Vagina (tissue), 2 donors: ENCODE results near the gene RHOBTB3. TPM values are rescaled to one million over a fixed set of nuclear protein-coding genes. Genes with fewer than 3 reads are reported as not detected.

ENCODE experiments used
- DNase-seq, 2 donors: peaks; one replicate each; pipeline ENCODE4 v3.0.0-alpha.2; 2017; ENCODE audit errors: extremely low spot score in 2 of 2
- H3K27ac ChIP-seq: fragments of 200-600 bp; sonication (generic); one replicate; pipeline ENCODE4 v1.5.1; 2019
- H3K27me3 ChIP-seq: fragments of 200-600 bp; sonication (generic); one replicate; pipeline ENCODE4 v1.5.1; 2019
- H3K36me3 ChIP-seq, 2 donors: fragments of 200-600 bp; sonication (generic); one replicate each; pipeline ENCODE4 v1.5.1; 2017 to 2019
- H3K4me1 ChIP-seq: fragments of 200-600 bp; sonication (generic); one replicate; pipeline ENCODE4 v1.5.1; 2019
- H3K4me3 ChIP-seq, 2 donors: fragments of 200-600 bp; sonication (generic); 1 replicate in 1 of 2; 2 replicates in 1 of 2; pipeline ENCODE4 v1.5.1; 2016 to 2019
- H3K9me3 ChIP-seq: fragments of 200-600 bp; sonication (generic); one replicate; pipeline ENCODE4 v1.5.1; 2019
- CTCF ChIP-seq, 3 experiments: fragments of 450-650 bp in 2 of 3; fragments of 200-600 bp in 1 of 3; sonication (generic) in 1 of 3; IDR thresholded peaks; one replicate each; pipeline ENCODE4 v1.5.1; 2017 to 2019; ENCODE audit warnings: antibody characterized with exemption in 3 of 3, mild to moderate bottlenecking in 2 of 3, moderate library complexity in 2 of 3
- POLR2A ChIP-seq, 2 donors: fragments of 450-650 bp; IDR thresholded peaks; one replicate each; pipeline ENCODE4 v1.6.1; 2017; ENCODE audit warnings: antibody characterized with exemption in 2 of 2, mild to moderate bottlenecking in 2 of 2, moderate library complexity in 2 of 2
- POLR2AphosphoS5 ChIP-seq, 2 donors: sonication (generic); formaldehyde crosslinking; IDR thresholded peaks; one replicate each; pipeline ENCODE4 v1.9.0; 2017; ENCODE audit warnings: antibody characterized with exemption in 2 of 2, mild to moderate bottlenecking in 2 of 2, low read depth in 1 of 2; ENCODE audit not compliant: insufficient read depth in 1 of 2
- intact Hi-C: fragments of 100-400 bp; cut with DNase I; formaldehyde crosslinking; loops from one replicate; pipeline ENCODE4 v1.15.1; 2023
- total RNA-seq: library from RNA; depleted of rRNA; stranded (reverse); fragments of >200 nt; gene quantifications from one replicate; pipeline ENCODE4 v1.2.3, GENCODE V29; 2016

Gene RHOBTB3
- total RNA-seq, 1 donor from 2014 or later: 43.2 TPM

- Histone ChIP-seq H3K27ac (no peak overlapping the region), H3K9me3 (no peaks in the 10 kb centered on the region), H3K4me3 (no peak overlapping the region), H3K36me3 (no peaks in the 10 kb centered on the region), H3K4me1 (peaks cover 17% of the 10 kb centered on the region), H3K27me3 (no peaks in the 10 kb centered on the region)
- no peak for TF ChIP-seq POLR2A (IDR thresholded peaks at IDR 0.05)
- no peak for TF ChIP-seq POLR2AphosphoS5 (IDR thresholded peaks at IDR 0.05; ENCODE audit: insufficient read depth in 1 of 2, low read depth in 1 of 2)
- TF ChIP-seq CTCF (IDR thresholded peaks at IDR 0.05): no peak
- intact Hi-C loops: no loop called here
- no peak for DNase-seq
Measured at GRCh38 chr5:95727764-95728191, 3.4 kb upstream of the RHOBTB3 start.

GRCh38 chr5:95728494-95729114, 2.5 kb upstream of the RHOBTB3 start:
- no peaks in the 10 kb centered on the region for H3K27me3 ChIP-seq
- intact Hi-C loops: no loop called here
- no peak overlapping the region for H3K4me3 ChIP-seq
- no peaks in the 10 kb centered on the region for H3K36me3 ChIP-seq
- no peak overlapping the region for H3K27ac ChIP-seq
- DNase-seq: no peak
- H3K4me1 ChIP-seq: peaks cover 17% of the 10 kb centered on the region
- no peaks in the 10 kb centered on the region for H3K9me3 ChIP-seq
- no peak for TF ChIP-seq CTCF (IDR thresholded peaks at IDR 0.05)
- TF ChIP-seq POLR2A (IDR thresholded peaks at IDR 0.05): no peak
- no peak for TF ChIP-seq POLR2AphosphoS5 (IDR thresholded peaks at IDR 0.05; ENCODE audit: insufficient read depth in 1 of 2, low read depth in 1 of 2)

GRCh38 chr5:95729115-95730010, 1.8 kb upstream of the RHOBTB3 start:
- DNase-seq: no peak
- no peaks in the 10 kb centered on the region for H3K27me3 ChIP-seq
- no peak for TF ChIP-seq POLR2A (IDR thresholded peaks at IDR 0.05)
- TF ChIP-seq CTCF (IDR thresholded peaks at IDR 0.05): no peak
- TF ChIP-seq POLR2AphosphoS5 (IDR thresholded peaks at IDR 0.05; ENCODE audit: insufficient read depth in 1 of 2, low read depth in 1 of 2): no peak
- H3K36me3 ChIP-seq: no peaks in the 10 kb centered on the region
- peaks cover 17% of the 10 kb centered on the region for H3K4me1 ChIP-seq
- intact Hi-C loops: loop anchor here (2.0 to 10.0 kb wide), 2 partner anchors 83 to 125 kb away; partner anchors contain the start of gene RFESD
- H3K27ac ChIP-seq: peak overlapping the region; percentile 89
- no peak overlapping the region for H3K4me3 ChIP-seq
- H3K9me3 ChIP-seq: no peaks in the 10 kb centered on the region

GRCh38 chr5:95730011-95730700, 980 bp upstream of the RHOBTB3 start:
- intact Hi-C loops: loop anchor here (2.0 to 10.0 kb wide), 2 partner anchors 83 to 125 kb away; partner anchors contain the start of gene RFESD
- TF ChIP-seq CTCF (IDR thresholded peaks at IDR 0.05) (no peak), POLR2A (IDR thresholded peaks at IDR 0.05) (no peak)
- no peak for DNase-seq
- no peaks in the 10 kb centered on the region for H3K36me3 ChIP-seq
- no peaks in the 10 kb centered on the region for H3K9me3 ChIP-seq
- H3K27me3 ChIP-seq: no peaks in the 10 kb centered on the region
- H3K27ac ChIP-seq: peak overlapping the region; percentile 89
- H3K4me3 ChIP-seq: peak overlapping the region; percentile 80 to 99
- H3K4me1 ChIP-seq: peaks cover 21% of the 10 kb centered on the region
